ENCODE results near the gene CACNB4. TPM values are rescaled to one million over a fixed set of nuclear protein-coding genes. Genes with fewer than 3 reads are reported as not detected.

CACNB4 gene
- total and polyA plus RNA-seq, 2 of the 4 experiments (the other 2 are of a cell fraction), result 0.12 to 0.36 TPM

GRCh38 chr2:152012697-152013096 is 86.1 kb downstream of the CACNB4 start (continued):
- no peak for TF ChIP-seq USF2 (IDR thresholded peaks at IDR 0.05; ENCODE audit: low read depth, low read length)
- no peak for TF ChIP-seq FOS (IDR thresholded peaks at IDR 0.05; ENCODE audit: low read depth, low read length)

GRCh38 chr2:152011724-152012123 is 87.1 kb downstream of the CACNB4 start:
- Histone ChIP-seq H3K9ac (ENCODE audit: low read depth, low read length) (no peak overlapping the region), H3K27ac (ENCODE audit: insufficient read depth, low read length) (no peak overlapping the region), H2AK9ac (replicated peaks; ENCODE audit: low read depth, low read length, poor library complexity) (no peak overlapping the region), H2AFZ (replicated peaks; ENCODE audit: low read length, poor library complexity) (no peak overlapping the region), H4K5ac (ENCODE audit: low read depth, low read length) (no peak overlapping the region), H3K9me3 (ENCODE audit: control insufficient read depth, insufficient read depth, low read length) (no peaks in the 10 kb centered on the region), H2BK15ac (ENCODE audit: low read depth, low read length) (no peak overlapping the region), H4K20me1 (ENCODE audit: insufficient read depth, low read length) (no peaks in the 10 kb centered on the region), H3K4me3 (ENCODE audit: insufficient read depth, low read depth, low read length) (no peak overlapping the region), H4K8ac (ENCODE audit: low read depth in 2 of 2, low read length in 2 of 2) (no peak overlapping the region), H3K79me1 (ENCODE audit: low read depth in 1 of 2, low read length in 2 of 2) (no peaks in the 10 kb centered on the region), H3K9me1 (ENCODE audit: insufficient read depth, low read length) (no peaks in the 10 kb centered on the region), H2BK120ac (ENCODE audit: low read depth, low read length) (no peak overlapping the region), H2BK5ac (ENCODE audit: low read depth, low read length, poor library complexity, severe bottlenecking) (no peak overlapping the region), H2BK20ac (ENCODE audit: low read depth, low read length) (no peak overlapping the region), H3K36me3 (ENCODE audit: control insufficient read depth, insufficient read depth, low read length) (no peaks in the 10 kb centered on the region), H2AK5ac (ENCODE audit: low read depth, low read length) (no peak overlapping the region), H3K56ac (ENCODE audit: extremely low read depth, insufficient read depth, low read length) (no peak overlapping the region), H3K14ac (replicated peaks; ENCODE audit: low read depth, low read length) (no peak overlapping the region), H4K91ac (ENCODE audit: insufficient read depth, low read depth, low read length) (no peak overlapping the region), H3K4me2 (ENCODE audit: low read depth, low read length) (no peak overlapping the region), H3K23ac (ENCODE audit: low read depth, low read length) (no peak overlapping the region), H3K27me3 (ENCODE audit: control insufficient read depth, insufficient read depth, low read length) (peaks cover 10% of the 10 kb centered on the region), H3K4ac (ENCODE audit: low read depth, low read length) (no peak overlapping the region), H3K18ac (ENCODE audit: low read depth, low read length) (no peak overlapping the region), H3K4me1 (ENCODE audit: control insufficient read depth, insufficient read depth, low read length) (no peaks in the 10 kb centered on the region)
- TF ChIP-seq FOS (IDR thresholded peaks at IDR 0.05; ENCODE audit: low read depth, low read length), result no peak
- no peak for TF ChIP-seq CEBPB (IDR thresholded peaks at IDR 0.05; ENCODE audit: low read depth, low read length)
- no peak for TF ChIP-seq RFX5 (IDR thresholded peaks at IDR 0.05; ENCODE audit: low read depth, low read length)
- no peak for TF ChIP-seq CTCF (conservative IDR thresholded peaks at IDR 0.05; ENCODE audit: low read depth, low read length)
- no peak for TF ChIP-seq CHD1 (IDR thresholded peaks at IDR 0.05; ENCODE audit: low read depth, low read length)
- WGBS, 2 experiments (ENCODE audit: extremely low coverage in 2 of 2, insufficient read length in 1 of 2), result no CpG with 5 or more reads among the region's 2 CpGs
- intact Hi-C loops (cut with micrococcal nuclease), result no loop called here
- POLR2A ChIA-PET (ENCODE audit: unreplicated experiment), result no interaction called here
- CTCF ChIA-PET, result interaction anchor here (4.1 kb wide), 1 partner anchor 14 kb away, joined by 20 read pairs; no protein-coding TSS in a partner anchor
- ATAC-seq (ENCODE audit: low read depth), result no peak
- dilution Hi-C loops (cut with HindIII; ENCODE audit: low sequenced_read_pairs, unreplicated experiment), result no loop called here
- DNase-seq, result no peak
- in situ Hi-C loops (cut with MboI; ENCODE audit: low sequenced_read_pairs), result no loop called here
- no TSS peak for BruUV-seq (replicated peaks)
